PC-9 (cell line): ENCODE results near the gene PADI3. TPM values are rescaled to one million over a fixed set of nuclear protein-coding genes. Genes with fewer than 3 reads are reported as not detected.

Experiments used
- Bru-seq: library from RNA; stranded (reverse); fragments of 400-500 nt; gene quantifications from one replicate; lab custom pipeline; 2021; lab: Mats Ljungman, UMichigan
- BruChase-seq, 2 experiments: library from RNA; stranded (reverse); fragments of 400-500 nt; gene quantifications; one replicate each; lab custom pipeline; 2021; lab: Mats Ljungman, UMichigan
- BruUV-seq: library from RNA; stranded (reverse); fragments of 400-500 nt; replicated peaks from 2 replicates; lab custom pipeline; 2021; lab: Mats Ljungman, UMichigan
- CTCF ChIA-PET: fragments of 300-600 bp; sonication (Branson Sonifier 250); formaldehyde crosslinking; loops from one replicate; lab custom pipeline; 2022; ENCODE audit warnings: antibody characterized with exemption; lab: Charles Lee
- POLR2A ChIA-PET: fragments of 300-600 bp; sonication (Branson Sonifier 250); formaldehyde crosslinking; loops from one replicate; lab custom pipeline; 2022; ENCODE audit warnings: antibody characterized with exemption; ENCODE audit not compliant: unreplicated experiment; lab: Charles Lee
- DNase-seq, 2 experiments: peaks; one replicate each; pipeline versions ENCODE4 v3.0.0 to v3.0.0-alpha.2; 2015 to 2022; ENCODE audit warnings: mixed read lengths in 1 of 2
- H2AFZ ChIP-seq: fragments of 200-600 bp; sonication (generic); 2 replicates; pipeline ENCODE4 v1.8.1; 2017; ENCODE audit warnings: antibody characterized with exemption
- H3F3A ChIP-seq: fragments of 200-600 bp; sonication (generic); 2 replicates; pipeline ENCODE4 v1.8.1; 2017; ENCODE audit warnings: antibody characterized with exemption, mild to moderate bottlenecking, low read depth; ENCODE audit not compliant: insufficient read depth
- H3K27ac ChIP-seq: fragments of 200-600 bp; sonication (generic); 2 replicates; pipeline ENCODE4 v1.6.1; 2016; ENCODE audit warnings: mixed run types
- H3K27me3 ChIP-seq: fragments of 200-600 bp; sonication (generic); 2 replicates; pipeline ENCODE4 v1.6.1; 2016; ENCODE audit warnings: low read depth, mixed run types; ENCODE audit not compliant: insufficient read depth
- H3K36me3 ChIP-seq: fragments of 200-600 bp; sonication (generic); 2 replicates; pipeline ENCODE4 v1.6.1; 2016; ENCODE audit warnings: low read depth, mixed run types
- H3K4me1 ChIP-seq: fragments of 200-600 bp; sonication (generic); replicated peaks from 2 replicates; pipeline ENCODE4 v1.6.1; 2016; ENCODE audit warnings: mixed run types; ENCODE audit not compliant: insufficient read depth
- H3K4me2 ChIP-seq: fragments of 200-600 bp; sonication (generic); 2 replicates; pipeline ENCODE4 v1.6.1; 2017; ENCODE audit warnings: mixed run types
- H3K4me3 ChIP-seq: fragments of 200-600 bp; sonication (generic); 2 replicates; pipeline ENCODE4 v1.6.1; 2016; ENCODE audit warnings: mixed run types
- H3K79me2 ChIP-seq: fragments of 200-600 bp; sonication (generic); 2 replicates; pipeline ENCODE4 v1.6.1; 2017; ENCODE audit warnings: low read depth, mixed run types
- H3K9me2 ChIP-seq: fragments of 200-600 bp; sonication (generic); 2 replicates; pipeline ENCODE4 v1.8.1; 2017; ENCODE audit warnings: mild to moderate bottlenecking; ENCODE audit not compliant: insufficient read depth
- H3K9me3 ChIP-seq: fragments of 200-600 bp; sonication (generic); 2 replicates; pipeline ENCODE4 v1.8.1; 2016; ENCODE audit warnings: low read depth; ENCODE audit not compliant: insufficient read depth
- H4K20me1 ChIP-seq: fragments of 200-600 bp; sonication (generic); 2 replicates; pipeline ENCODE4 v1.8.1; 2017; ENCODE audit not compliant: insufficient read depth
- CTCF ChIP-seq: fragments of 200-600 bp; sonication (generic); conservative IDR thresholded peaks from 2 replicates; pipeline ENCODE4 v1.6.1; 2017; ENCODE audit warnings: mixed run types, antibody characterized with exemption, mild to moderate bottlenecking, moderate library complexity
- EZH2 ChIP-seq: fragments of 200-600 bp; sonication (generic); IDR thresholded peaks from 2 replicates; pipeline ENCODE4 v1.8.0; 2017; ENCODE audit warnings: antibody characterized with exemption, low read depth
- intact Hi-C: fragments of 100-400 bp; cut with micrococcal nuclease; formaldehyde crosslinking; loops from one replicate; pipeline ENCODE4 v1.10.0; 2022; ENCODE audit not compliant: unreplicated experiment
- long read RNA-seq: library from polyadenylated mRNA; stranded (forward); transcript quantifications from one replicate; pipeline ENCODE4 v2.0.0, GENCODE V29; 2022
- total RNA-seq: library from RNA; stranded (reverse); gene quantifications from 2 replicates; pipeline ENCODE4 v1.2.3, GENCODE V29; 2021

Gene PADI3, protein sequence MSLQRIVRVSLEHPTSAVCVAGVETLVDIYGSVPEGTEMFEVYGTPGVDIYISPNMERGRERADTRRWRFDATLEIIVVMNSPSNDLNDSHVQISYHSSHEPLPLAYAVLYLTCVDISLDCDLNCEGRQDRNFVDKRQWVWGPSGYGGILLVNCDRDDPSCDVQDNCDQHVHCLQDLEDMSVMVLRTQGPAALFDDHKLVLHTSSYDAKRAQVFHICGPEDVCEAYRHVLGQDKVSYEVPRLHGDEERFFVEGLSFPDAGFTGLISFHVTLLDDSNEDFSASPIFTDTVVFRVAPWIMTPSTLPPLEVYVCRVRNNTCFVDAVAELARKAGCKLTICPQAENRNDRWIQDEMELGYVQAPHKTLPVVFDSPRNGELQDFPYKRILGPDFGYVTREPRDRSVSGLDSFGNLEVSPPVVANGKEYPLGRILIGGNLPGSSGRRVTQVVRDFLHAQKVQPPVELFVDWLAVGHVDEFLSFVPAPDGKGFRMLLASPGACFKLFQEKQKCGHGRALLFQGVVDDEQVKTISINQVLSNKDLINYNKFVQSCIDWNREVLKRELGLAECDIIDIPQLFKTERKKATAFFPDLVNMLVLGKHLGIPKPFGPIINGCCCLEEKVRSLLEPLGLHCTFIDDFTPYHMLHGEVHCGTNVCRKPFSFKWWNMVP
- total RNA-seq (1.1 and 5.0 TPM in 2 replicates), Bru-seq, nascent RNA (percentile 33 among the genes with signal in this experiment), BruChase-seq, experiment 1, labeled RNA remaining after a 2-hour chase (percentile 17 among the genes with signal in this experiment), BruChase-seq, experiment 2, labeled RNA remaining after a 6-hour chase (percentile 38 among the genes with signal in this experiment)
- long read RNA-seq, partial matches to known transcripts = 6 of 8 reads
- long read RNA-seq, other reads (novel, unspliced or antisense) = 0 of 8 reads

GRCh38 chr1:17248781-17249180 is at the start of gene PADI3:
Gene PADI3, plus strand, starts transcription at chr1:17249098. Its CDS starts 40 bp downstream, at chr1:17249138.
- ChIA-PET POLR2A (no interaction called here), CTCF (no interaction called here)
- H3K36me3 ChIP-seq = 0 out of 2 replicates have a peak, but pooled peaks cover 1% of the 10 kb centered on the region
- no peaks in the 10 kb centered on the region for H3K27me3 ChIP-seq
- peak within 1 kb of the TSS; percentile 56 for H3K4me2 ChIP-seq
- no peaks in the 10 kb centered on the region for H3K79me2 ChIP-seq
- no peaks in the 10 kb centered on the region for H3K9me3 ChIP-seq
- H3K4me3 ChIP-seq = no peak within 1 kb of the TSS
- intact Hi-C loops = no loop called here
- BruUV-seq = no TSS peak
- H4K20me1 ChIP-seq = no peaks in the 10 kb centered on the region
- H3K4me1 ChIP-seq = peaks cover 67% of the 10 kb centered on the region
- no peaks in the 10 kb centered on the region for H3K9me2 ChIP-seq
- TF ChIP-seq EZH2 = no peak
- TF ChIP-seq CTCF = no peak
- peak within 1 kb of the TSS; percentile 93 for H3K27ac ChIP-seq
- peaks cover 39% of the 10 kb centered on the region for H3F3A ChIP-seq
- no peak within 1 kb of the TSS for H2AFZ ChIP-seq
- no peak for DNase-seq

GRCh38 chr1:17199267-17200044 is 49.4 kb upstream of the PADI3 start:
- Histone ChIP-seq H4K20me1 (no peaks in the 10 kb centered on the region), H3K27me3 (no peaks in the 10 kb centered on the region), H3K9me2 (no peaks in the 10 kb centered on the region), H3K9me3 (no peaks in the 10 kb centered on the region), H3K36me3 (no peaks in the 10 kb centered on the region), H3K4me1 (peaks cover 39% of the 10 kb centered on the region), H3K27ac (peak overlapping the region; percentile 90; the same call in 1 of the 2 replicates), H2AFZ (no peak overlapping the region), H3F3A (peaks cover 25% of the 10 kb centered on the region; the same call in 1 of the 2 replicates), H3K4me3 (no peak overlapping the region), H3K79me2 (no peaks in the 10 kb centered on the region), H3K4me2 (no peak overlapping the region)
- no peak for DNase-seq
- CTCF ChIA-PET = no interaction called here
- TF ChIP-seq CTCF = no peak
- TF ChIP-seq EZH2 = no peak
- intact Hi-C loops = no loop called here
- POLR2A ChIA-PET = interaction anchor here (0.6 to 0.7 kb wide), 2 partner anchors 13 to 77 kb away, joined by 3 to 20 read pairs; no protein-coding TSS in a partner anchor
- no TSS peak for BruUV-seq
